K562 (cell line): ENCODE data around the gene EIPR1. TPM values are rescaled to one million over a fixed set of nuclear protein-coding genes. Genes with fewer than 3 reads are reported as not detected.

Experiments
- ATAC-seq: fragments of 200-7000 bp; cut with Tn5 transposase; 3 replicates; pipeline ENCODE4 v1.9.1; 2020; ENCODE audit warnings: moderate library complexity
- BruUV-seq: library from RNA; stranded (reverse); fragments of 400-500 nt; replicated peaks from 2 replicates; lab custom pipeline; 2021; lab: Mats Ljungman, UMichigan
- CTCF ChIA-PET: fragments of 300-600 bp; formaldehyde crosslinking; extraction: SDS; loops from one replicate; lab custom pipeline; 2021; ENCODE audit warnings: low intra/inter-chr PET ratio; lab: Yijun Ruan, JAX
- POLR2A ChIA-PET: fragments of 300-600, 350-650 bp; sonication (Branson Sonifier 250); formaldehyde crosslinking; extraction: SDS; loops from one replicate; lab custom pipeline; 2021; ENCODE audit warnings: antibody characterized with exemption, inconsistent platforms; lab: Yijun Ruan, JAX
- DNase-seq, 4 experiments: peaks; one replicate each; pipeline versions ENCODE4 v3.0.0 to v3.0.0-alpha.2; 2011 to 2018; ENCODE audit warnings: low spot score in 3 of 4, mixed read lengths in 3 of 4; ENCODE audit errors: extremely low read depth in 1 of 4
- FAIRE-seq: peaks from 2 replicates; lab custom pipeline; 2011; peaks lifted over from hg19 to GRCh38; lab: Jason Lieb, UNC
- H2AFZ ChIP-seq: 2 replicates; pipeline ENCODE4 v1.6.0; 2011; ENCODE audit warnings: low read depth, low read length, control low read depth, inconsistent platforms
- H3K27ac ChIP-seq: fragments of 200-600 bp; 3 replicates; pipeline ENCODE4 v1.8.0; 2011; ENCODE audit warnings: low read depth, mild to moderate bottlenecking, control low read depth, inconsistent platforms, low read length, moderate library complexity, mixed read lengths; ENCODE audit errors: extremely low read depth
- H3K27me3 ChIP-seq, 2 experiments: fragments of 300-600 bp in 1 of 2; 2 replicates in 1 of 2; 3 replicates in 1 of 2; pipeline versions ENCODE4 v1.6.0 to v1.8.0; 2011; ENCODE audit warnings: inconsistent platforms in 2 of 2, low read length in 2 of 2, mild to moderate bottlenecking in 1 of 2, mixed read lengths in 1 of 2, moderate library complexity in 1 of 2; ENCODE audit not compliant: control insufficient read depth in 2 of 2, insufficient read depth in 2 of 2
- H3K36me3 ChIP-seq: fragments of 300-600 bp; 3 replicates; pipeline ENCODE4 v1.8.0; 2011; ENCODE audit warnings: mild to moderate bottlenecking, low read length, inconsistent platforms; ENCODE audit not compliant: control insufficient read depth, insufficient read depth
- H3K4me1 ChIP-seq, 2 experiments: fragments of 200-600 bp in 1 of 2; replicated peaks in 1 of 2; 2 replicates in 1 of 2; 3 replicates in 1 of 2; pipeline versions ENCODE4 v1.5.1 to v1.8.0; 2011; ENCODE audit warnings: inconsistent platforms in 2 of 2, low read length in 2 of 2, mild to moderate bottlenecking in 1 of 2, mixed read lengths in 1 of 2, moderate library complexity in 1 of 2; ENCODE audit not compliant: control insufficient read depth in 2 of 2, insufficient read depth in 2 of 2
- H3K4me2 ChIP-seq: 2 replicates; pipeline ENCODE4 v1.6.1; 2011; ENCODE audit warnings: low read length, control low read depth, inconsistent platforms, mixed read lengths; ENCODE audit not compliant: insufficient read depth
- H3K4me3 ChIP-seq: fragments of 200-600 bp; sonication (generic), shearing (Covaris generic); 2 replicates; pipeline ENCODE4 v1.5.1; 2016; ENCODE audit warnings: control low read depth, inconsistent platforms
- H3K79me2 ChIP-seq: fragments of 200-600 bp; 3 replicates; pipeline ENCODE4 v1.8.0; 2011; ENCODE audit warnings: low read length, inconsistent platforms; ENCODE audit not compliant: control insufficient read depth, insufficient read depth
- H3K9ac ChIP-seq, 2 experiments: 2 replicates each; pipeline versions ENCODE4 v1.6.0 to v1.6.1; 2011; ENCODE audit warnings: low read depth in 2 of 2, low read length in 2 of 2, control low read depth in 1 of 2, inconsistent platforms in 1 of 2, mild to moderate bottlenecking in 1 of 2, mixed read lengths in 1 of 2; ENCODE audit not compliant: insufficient read depth in 1 of 2
- H3K9me1 ChIP-seq: one replicate; pipeline ENCODE4 v1.6.0; 2011; ENCODE audit warnings: inconsistent platforms, mild to moderate bottlenecking, low read length, moderate library complexity; ENCODE audit not compliant: control insufficient read depth, insufficient read depth
- H3K9me3 ChIP-seq: replicated peaks from 2 replicates; pipeline ENCODE4 v1.5.1; 2011; ENCODE audit warnings: low read depth, low read length, inconsistent platforms; ENCODE audit not compliant: control insufficient read depth, insufficient read depth
- H4K20me1 ChIP-seq: replicated peaks from 2 replicates; pipeline ENCODE4 v1.6.1; 2011; ENCODE audit warnings: low read length, inconsistent platforms, mixed read lengths; ENCODE audit not compliant: control insufficient read depth, insufficient read depth
- CHD2 ChIP-seq: IDR thresholded peaks from 2 replicates; pipeline ENCODE4 v1.6.1; 2011; ENCODE audit warnings: low read depth, low read length
- GABPB1 ChIP-seq: sonication (generic); formaldehyde crosslinking; IDR thresholded peaks from 2 replicates; pipeline ENCODE4 v1.8.0; 2022; ENCODE audit warnings: mild to moderate bottlenecking, missing genetic modification reagents
- HES1 ChIP-seq: fragments of 450-650 bp; IDR thresholded peaks from 2 replicates; pipeline ENCODE4 v1.6.1; 2016; ENCODE audit warnings: low read depth, mild to moderate bottlenecking, moderate library complexity
- HMG20A ChIP-seq: fragments of 450-650 bp; formaldehyde crosslinking; conservative IDR thresholded peaks from 2 replicates; pipeline ENCODE4 v1.4.0; 2020; ENCODE audit warnings: mild to moderate bottlenecking, mixed read lengths
- KDM2B ChIP-seq: fragments of 250-450 bp; sonication (Bioruptor Pico); IDR thresholded peaks from 2 replicates; pipeline ENCODE4 v1.8.0; 2021; ENCODE audit warnings: mild to moderate bottlenecking, moderate library complexity
- MYNN ChIP-seq, 2 experiments: sonication (generic); formaldehyde crosslinking in 1 of 2; IDR thresholded peaks; 2 replicates each; pipeline versions ENCODE4 v1.5.0 to v1.6.1; 2016 to 2020; ENCODE audit warnings: antibody characterized with exemption in 1 of 2, missing genetic modification reagents in 1 of 2
- NR2C1 ChIP-seq, 2 experiments: fragments of 450-650 bp; IDR thresholded peaks; 2 replicates each; pipeline ENCODE4 v1.6.1; 2017; ENCODE audit warnings: mild to moderate bottlenecking in 2 of 2, antibody characterized with exemption in 1 of 2, inconsistent platforms in 1 of 2, missing compliant biosample characterization in 1 of 2, missing genetic modification characterization in 1 of 2
- PHF21A ChIP-seq: fragments of 450-650 bp; IDR thresholded peaks from 2 replicates; pipeline ENCODE4 v1.6.1; 2017; ENCODE audit warnings: low read depth, borderline replicate concordance
- THRAP3 ChIP-seq: fragments of 450-650 bp; IDR thresholded peaks from 2 replicates; pipeline ENCODE4 v1.6.1; 2016; ENCODE audit warnings: mild to moderate bottlenecking, inconsistent platforms, borderline replicate concordance
- ZFP36 ChIP-seq: fragments of 150-350 bp; IDR thresholded peaks from 2 replicates; pipeline ENCODE4 v1.6.1; 2018; ENCODE audit warnings: low read length, low read depth; ENCODE audit not compliant: partially characterized antibody
- ZKSCAN3 ChIP-seq: fragments of 250-450 bp; sonication (Bioruptor Pico); IDR thresholded peaks from 2 replicates; pipeline ENCODE4 v1.4.0; 2020
- ZNF146 ChIP-seq: IDR thresholded peaks from one replicate; pipeline ENCODE4 v1.6.1; 2018; ENCODE audit warnings: missing compliant biosample characterization; ENCODE audit not compliant: unreplicated experiment
- ZNF354B ChIP-seq: fragments of 250-450 bp; sonication (Bioruptor Pico); IDR thresholded peaks from 2 replicates; pipeline ENCODE4 v1.4.0; 2020
- WGBS: fragments of 100-300 bp; shearing (Covaris generic); methylation state at CpG from one replicate; pipeline ENCODE4 v1.1.6; 2016; ENCODE audit warnings: low coverage, mixed read lengths; ENCODE audit not compliant: insufficient coverage; ENCODE audit errors: missing lambda C conversion rate; 5-methylcytosine and 5-hydroxymethylcytosine counted together
- in situ Hi-C: fragments of 300-500 bp; cut with MboI; formaldehyde crosslinking; loops from 4 replicates; pipeline ENCODE4 v1.15.0; 2018; ENCODE audit warnings: inconsistent platforms, mixed read lengths
- intact Hi-C: fragments of 100-400 bp; cut with micrococcal nuclease; formaldehyde crosslinking; loops from 2 replicates; pipeline ENCODE4 v1.14.2; 2022
- polyA plus RNA-seq, 8 experiments: library from polyadenylated mRNA; depleted of rRNA in 4 of 8; stranded (reverse) in 5 of 8; unstranded in 3 of 8; fragments of >200 nt; fragmentation: Nextera tagmentation in 2 of 8; fragmentation: Illumina TruSeq in 1 of 8; extraction: Ambion mirVana in 2 of 8; extraction: Trizol in 1 of 8; gene quantifications; 2 replicates each; pipeline versions ENCODE4 v1.2.1 to v1.2.3, GENCODE V29; 2011 to 2014; ENCODE audit warnings: inconsistent platforms in 1 of 8, missing spikeins in 1 of 8
- total RNA-seq, 7 experiments: library from RNA; depleted of rRNA in 6 of 7; stranded (reverse); fragments of >200 nt in 6 of 7; fragmentation: Illumina TruSeq in 2 of 7; extraction: Trizol in 2 of 7; gene quantifications; 2 replicates each; pipeline versions ENCODE4 v1.2.1 to v1.2.3, GENCODE V29; 2011 to 2021; ENCODE audit warnings: low replicate concordance in 1 of 7

Gene EIPR1
- total and polyA plus RNA-seq, 9 of the 15 experiments (the other 6 are each of a cell fraction or from before 2014, with no cell fraction given) = 19.9 to 54.4 (median 35.9) TPM

DNA sequence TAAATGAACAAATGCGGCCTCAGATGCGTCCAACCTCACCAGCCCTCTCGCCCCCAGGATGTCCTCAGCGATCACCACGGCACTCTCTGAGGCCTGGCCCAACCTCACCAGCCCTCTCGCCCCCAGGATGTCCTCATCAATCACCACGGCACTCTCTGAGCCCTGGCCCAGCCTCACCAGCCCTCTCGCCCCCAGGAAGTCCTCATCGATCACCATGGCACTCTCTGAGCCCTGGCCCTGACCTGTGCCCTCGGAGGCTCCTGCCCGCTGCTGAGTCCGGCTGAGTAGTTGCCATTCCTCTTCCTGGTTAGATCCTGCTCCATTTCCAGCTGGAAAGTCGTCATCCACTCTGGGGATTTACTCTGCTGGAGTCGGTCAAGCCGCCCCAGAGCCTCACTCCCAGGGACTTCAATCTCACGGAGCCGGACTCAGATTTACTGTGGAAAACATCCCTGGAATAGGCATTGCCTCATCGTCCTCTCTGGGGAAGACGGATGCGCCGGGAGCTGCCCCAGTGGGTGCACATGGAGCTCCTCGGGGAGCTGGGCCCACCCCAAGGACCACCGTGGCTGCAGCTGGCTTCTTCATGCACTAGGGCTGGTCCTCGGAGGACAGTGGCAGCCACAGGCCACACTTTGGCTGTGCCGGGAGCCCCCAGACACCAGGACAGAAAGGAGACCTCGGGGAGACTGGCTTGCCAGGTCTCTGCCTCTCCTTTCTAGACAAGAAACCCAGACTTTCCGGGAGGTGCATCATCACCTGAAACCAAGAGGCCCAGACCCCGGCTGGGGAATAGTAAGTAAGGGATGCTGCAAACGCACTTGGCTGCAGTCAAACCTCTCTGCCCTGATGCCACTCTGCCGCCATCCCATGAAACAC is 230.6 kb downstream of the EIPR1 start:
- Histone ChIP-seq H3K4me1 (peaks cover 3 to 11% of the 10 kb centered on the region in 2 experiments; a peak in 2 of 5 replicates), H3K4me3 (no peak overlapping the region), H3K79me2 (no peaks in the 10 kb centered on the region), H3K4me2 (no peak overlapping the region)
- FAIRE-seq = no peak
- in situ Hi-C loops = no loop called here
- BruUV-seq = no TSS peak
- intact Hi-C loops = no loop called here
- no peak for TF ChIP-seq MYNN (IDR thresholded peaks at IDR 0.05)
- TF ChIP-seq MYNN (CRISPR knock-in tag; IDR thresholded peaks at IDR 0.05) = no peak
- no peak for TF ChIP-seq ZNF354B
- TF ChIP-seq HES1 = no peak
- TF ChIP-seq GABPB1 (CRISPR knock-in tag) = no peak
- no peak for TF ChIP-seq ZFP36
- TF ChIP-seq THRAP3 = no peak
- TF ChIP-seq KDM2B = no peak
- TF ChIP-seq ZNF146 (CRISPR knock-in tag) = no peak
- no peak for TF ChIP-seq HMG20A
- TF ChIP-seq CHD2 = no peak
- TF ChIP-seq ZKSCAN3 = no peak
- TF ChIP-seq PHF21A = no peak
- TF ChIP-seq NR2C1 (IDR thresholded peaks at IDR 0.05) = no peak
- TF ChIP-seq NR2C1 (tag; IDR thresholded peaks at IDR 0.05) = no peak
- TF ChIP-seq, all 486 proteins: peak for 0
- H2AFZ ChIP-seq = no peak overlapping the region
- POLR2A ChIA-PET = interaction anchor here (1.2 kb wide), 1 partner anchor 15 kb away, joined by 3 read pairs; no protein-coding TSS in a partner anchor
- WGBS = 17% methylated on average over 29 of the region's 30 CpGs
- H3K27me3 ChIP-seq = peaks cover 4 to 41% of the 10 kb centered on the region in 2 experiments; a peak in 3 of 5 replicates
- CTCF ChIA-PET = no interaction called here
- H4K20me1 ChIP-seq = no peaks in the 10 kb centered on the region
- H3K9me1 ChIP-seq = no peaks in the 10 kb centered on the region
- DNase-seq = no peak
- H3K9me3 ChIP-seq = no peaks in the 10 kb centered on the region
- H3K27ac ChIP-seq = no peak overlapping the region
- no peaks in the 10 kb centered on the region for H3K36me3 ChIP-seq
- no peak for ATAC-seq
- 0 out of 4 replicates have a peak overlapping the region, but pooled peaks of 1 of the 2 experiments have one; percentile 7 for H3K9ac ChIP-seq
